HEK293 (cell line): ENCODE results near the gene TAF1B.

Source experiments
- CTCF ChIA-PET: fragments of 350-600 bp; formaldehyde crosslinking; extraction: SDS; loops from one replicate; lab custom pipeline; 2021; ENCODE audit warnings: antibody characterized with exemption; lab: Yijun Ruan, JAX
- POLR2A ChIA-PET: fragments of 300-600 bp; formaldehyde crosslinking; extraction: SDS; loops from one replicate; lab custom pipeline; 2020; ENCODE audit warnings: antibody characterized with exemption, inconsistent platforms; lab: Yijun Ruan, JAX
- H3K27ac ChIP-seq: fragments of 200-500 bp; sonication (Bioruptor generic); 2 replicates; pipeline ENCODE4 v1.5.1; 2014; ENCODE audit warnings: low read depth, low read length, control low read depth, inconsistent platforms; ENCODE audit errors: extremely low read depth
- H3K36me3 ChIP-seq, 2 experiments: fragments of 200-500 bp in 1 of 2; sonication (Bioruptor generic) in 1 of 2; 1 replicate in 1 of 2; 2 replicates in 1 of 2; pipeline ENCODE4 v1.5.1; 2014 to 2017; ENCODE audit warnings: inconsistent platforms in 2 of 2, low read length in 2 of 2; ENCODE audit not compliant: control insufficient read depth in 2 of 2, insufficient read depth in 1 of 2
- H3K4me1 ChIP-seq: fragments of 200-500 bp; sonication (Bioruptor generic); 2 replicates; pipeline ENCODE4 v1.5.1; 2014; ENCODE audit warnings: mild to moderate bottlenecking, low read length, inconsistent platforms; ENCODE audit not compliant: control insufficient read depth, insufficient read depth
- H3K4me3 ChIP-seq: 2 replicates; pipeline ENCODE4 v1.5.1; 2011; ENCODE audit warnings: low read depth, mild to moderate bottlenecking, control low read depth, low read length, moderate library complexity
- H3K9me3 ChIP-seq: fragments of 200-500 bp; sonication (Bioruptor generic); 2 replicates; pipeline ENCODE4 v1.5.1; 2014; ENCODE audit warnings: low read depth, low read length, inconsistent platforms; ENCODE audit not compliant: control insufficient read depth, insufficient read depth
- KLF17 ChIP-seq: fragments of 450-650 bp; formaldehyde crosslinking; IDR thresholded peaks from 2 replicates; pipeline ENCODE4 v1.5.1; 2016; ENCODE audit warnings: missing biosample characterization, missing genetic modification characterization
- MZF1 ChIP-seq: fragments of 450-650 bp; formaldehyde crosslinking; IDR thresholded peaks from 2 replicates; pipeline ENCODE4 v1.5.1; 2017; ENCODE audit warnings: missing biosample characterization, missing genetic modification characterization, borderline replicate concordance
- PATZ1 ChIP-seq: fragments of 450-650 bp; formaldehyde crosslinking; IDR thresholded peaks from 2 replicates; pipeline ENCODE4 v1.5.1; 2016; ENCODE audit warnings: missing biosample characterization, missing genetic modification characterization
- YY2 ChIP-seq: fragments of 450-650 bp; formaldehyde crosslinking; IDR thresholded peaks from 2 replicates; pipeline ENCODE4 v1.5.1; 2016; ENCODE audit warnings: missing biosample characterization, missing genetic modification characterization
- ZBTB11 ChIP-seq: fragments of 450-650 bp; formaldehyde crosslinking; conservative IDR thresholded peaks from 2 replicates; pipeline ENCODE4 v1.5.1; 2016; ENCODE audit warnings: low read depth, missing biosample characterization, missing genetic modification characterization
- ZFP3 ChIP-seq: fragments of 450-650 bp; formaldehyde crosslinking; IDR thresholded peaks from 2 replicates; pipeline ENCODE4 v1.5.1; 2016; ENCODE audit warnings: low read depth, missing biosample characterization, missing genetic modification characterization
- ZNF114 ChIP-seq: fragments of 450-650 bp; formaldehyde crosslinking; IDR thresholded peaks from 2 replicates; pipeline ENCODE4 v1.5.0; 2017; ENCODE audit warnings: missing biosample characterization, missing genetic modification characterization
- ZNF148 ChIP-seq: fragments of 450-650 bp; formaldehyde crosslinking; IDR thresholded peaks from 2 replicates; pipeline ENCODE4 v1.5.0; 2017; ENCODE audit warnings: missing biosample characterization, missing genetic modification characterization, borderline replicate concordance
- ZNF184 ChIP-seq: fragments of 450-650 bp; IDR thresholded peaks from 2 replicates; pipeline ENCODE4 v1.5.1; 2018; ENCODE audit warnings: missing biosample characterization, mild to moderate bottlenecking, missing genetic modification characterization
- ZNF350 ChIP-seq: fragments of 450-650 bp; formaldehyde crosslinking; IDR thresholded peaks from 2 replicates; pipeline ENCODE4 v1.5.0; 2017; ENCODE audit warnings: missing biosample characterization, mild to moderate bottlenecking, missing genetic modification characterization
- ZNF366 ChIP-seq: fragments of 450-650 bp; formaldehyde crosslinking; conservative IDR thresholded peaks from 2 replicates; pipeline ENCODE4 v1.5.1; 2016; ENCODE audit warnings: missing biosample characterization, missing genetic modification characterization
- ZNF391 ChIP-seq: fragments of 450-650 bp; formaldehyde crosslinking; IDR thresholded peaks from 2 replicates; pipeline ENCODE4 v1.5.1; 2016; ENCODE audit warnings: low read depth, missing biosample characterization, missing genetic modification characterization, borderline replicate concordance
- ZNF416 ChIP-seq: fragments of 450-650 bp; formaldehyde crosslinking; IDR thresholded peaks from 2 replicates; pipeline ENCODE4 v1.5.1; 2016; ENCODE audit warnings: missing biosample characterization, missing genetic modification characterization
- ZNF514 ChIP-seq: fragments of 450-650 bp; formaldehyde crosslinking; IDR thresholded peaks from 2 replicates; pipeline ENCODE4 v1.5.1; 2016; ENCODE audit warnings: missing biosample characterization, missing genetic modification characterization
- ZNF600 ChIP-seq: fragments of 450-650 bp; formaldehyde crosslinking; IDR thresholded peaks from 2 replicates; pipeline ENCODE4 v1.5.1; 2016; ENCODE audit warnings: missing biosample characterization, missing genetic modification characterization
- ZNF626 ChIP-seq: fragments of 450-650 bp; sonication (Bioruptor Pico); formaldehyde crosslinking; IDR thresholded peaks from 2 replicates; pipeline ENCODE4 v1.5.1; 2018; ENCODE audit warnings: missing biosample characterization, missing genetic modification characterization, inconsistent platforms
- ZNF670 ChIP-seq: fragments of 450-650 bp; formaldehyde crosslinking; IDR thresholded peaks from 2 replicates; pipeline ENCODE4 v1.5.1; 2016; ENCODE audit warnings: missing biosample characterization, missing genetic modification characterization, low read depth
- ZXDB ChIP-seq: fragments of 450-650 bp; formaldehyde crosslinking; IDR thresholded peaks from 2 replicates; pipeline ENCODE4 v1.5.1; 2016; ENCODE audit warnings: missing biosample characterization, missing genetic modification characterization

Gene TAF1B

GRCh38 chr2:9797681-9798556 is 45.4 kb upstream of the TAF1B start:
- POLR2A ChIA-PET = interaction anchor here (1.4 kb wide), 1 partner anchor 167 kb away, joined by 3 read pairs; the partner anchor contains the start of gene YWHAQ
- Histone ChIP-seq H3K27ac (no peak overlapping the region), H3K4me3 (no peak overlapping the region), H3K9me3 (no peaks in the 10 kb centered on the region), H3K4me1 (peaks cover 3% of the 10 kb centered on the region; the same call in 1 of the 2 replicates), H3K36me3 (no peaks in the 10 kb centered on the region)
- CTCF ChIA-PET = interaction anchor here (0.6 to 5.9 kb wide), 9 partner anchors 16 to 637 kb away, joined by 3 to 60 read pairs (median 3); no protein-coding TSS in a partner anchor
- TF ChIP-seq ZFP3 = no peak
- TF ChIP-seq ZBTB11 (tag by site-specific recombination) = no peak
- no peak for TF ChIP-seq YY2 (tag by site-specific recombination)
- no peak for TF ChIP-seq ZNF600 (tag by site-specific recombination)
- no peak for TF ChIP-seq ZNF148 (tag by site-specific recombination)
- no peak for TF ChIP-seq ZNF350 (tag by site-specific recombination)
- TF ChIP-seq ZNF184 (tag by site-specific recombination) = no peak
- TF ChIP-seq ZNF416 (tag by site-specific recombination) = no peak
- TF ChIP-seq ZNF114 (tag by site-specific recombination) = no peak
- TF ChIP-seq ZNF626 (tag by site-specific recombination) = no peak
- TF ChIP-seq ZXDB (tag by site-specific recombination) = no peak
- TF ChIP-seq ZNF670 (tag by site-specific recombination) = no peak
- no peak for TF ChIP-seq ZNF391 (tag by site-specific recombination)
- TF ChIP-seq ZNF366 (tag by site-specific recombination) = no peak
- no peak for TF ChIP-seq MZF1 (tag by site-specific recombination)
- TF ChIP-seq ZNF514 (tag by site-specific recombination) = no peak
- no peak for TF ChIP-seq PATZ1
- no peak for TF ChIP-seq KLF17 (tag by site-specific recombination)
